CD14-positive monocyte (primary cell): Measurements from ENCODE around the gene ADAMTSL3. TPM values are rescaled to one million over a fixed set of nuclear protein-coding genes. Genes with fewer than 3 reads are reported as not detected.

Experiments used
- DNase-seq, 3 donors: peaks; one replicate each; pipeline ENCODE4 v3.0.0-alpha.2; 2011 to 2022
- H2AFZ ChIP-seq: 2 replicates; pipeline ENCODE4 v1.6.0; 2012; ENCODE audit warnings: mild to moderate bottlenecking, low read depth, low read length, inconsistent platforms; ENCODE audit not compliant: insufficient read depth, poor library complexity, severe bottlenecking
- H3K27ac ChIP-seq, 2 donors: 1 replicate in 1 of 2; 2 replicates in 1 of 2; pipeline ENCODE4 v1.5.1; 2012 to 2013; ENCODE audit warnings: low read length in 2 of 2, control low read depth in 1 of 2, inconsistent platforms in 1 of 2, low read depth in 1 of 2, mild to moderate bottlenecking in 1 of 2
- H3K27me3 ChIP-seq, 2 donors: one replicate each; pipeline versions ENCODE4 v1.6.0 to v1.6.1; 2011 to 2013; ENCODE audit warnings: low read length in 2 of 2; ENCODE audit not compliant: control insufficient read depth in 2 of 2, insufficient read depth in 2 of 2
- H3K36me3 ChIP-seq, 2 donors: replicated peaks in 1 of 2; 1 replicate in 1 of 2; 2 replicates in 1 of 2; pipeline versions ENCODE4 v1.5.1 to v1.6.1; 2012 to 2013; ENCODE audit warnings: low read length in 2 of 2, control low read depth in 1 of 2, inconsistent platforms in 1 of 2, mild to moderate bottlenecking in 1 of 2; ENCODE audit not compliant: insufficient read depth in 2 of 2, control insufficient read depth in 1 of 2
- H3K4me1 ChIP-seq, 2 donors: 1 replicate in 1 of 2; 2 replicates in 1 of 2; pipeline versions ENCODE4 v1.5.1 to v1.6.1; 2012 to 2013; ENCODE audit warnings: low read length in 2 of 2, control low read depth in 1 of 2, inconsistent platforms in 1 of 2, mild to moderate bottlenecking in 1 of 2, moderate library complexity in 1 of 2; ENCODE audit not compliant: insufficient read depth in 2 of 2, control insufficient read depth in 1 of 2
- H3K4me2 ChIP-seq: replicated peaks from 2 replicates; pipeline ENCODE3; 2012; ENCODE audit warnings: low read length, moderate library complexity, mild to moderate bottlenecking; ENCODE audit not compliant: poor library complexity, severe bottlenecking; ENCODE audit errors: extremely low read depth
- H3K4me3 ChIP-seq, 3 experiments: fragments of 200-600 bp in 1 of 3; sonication (generic) in 1 of 3; replicated peaks in 1 of 3; 1 replicate in 2 of 3; 2 replicates in 1 of 3; pipeline ENCODE4 v1.5.1; 2011 to 2013; ENCODE audit warnings: low read length in 3 of 3, mild to moderate bottlenecking in 3 of 3, control low read depth in 2 of 3, low read depth in 2 of 3, inconsistent platforms in 1 of 3, moderate library complexity in 1 of 3
- H3K79me2 ChIP-seq: 2 replicates; pipeline ENCODE4 v1.6.0; 2012; ENCODE audit warnings: mild to moderate bottlenecking, control low read depth, inconsistent platforms, low read length, moderate library complexity; ENCODE audit not compliant: insufficient read depth
- H3K9ac ChIP-seq: 2 replicates; pipeline ENCODE4 v1.6.0; 2017; ENCODE audit warnings: low read length, mild to moderate bottlenecking; ENCODE audit not compliant: insufficient read depth, poor library complexity, severe bottlenecking
- H3K9me3 ChIP-seq, 2 donors: replicated peaks in 1 of 2; 1 replicate in 1 of 2; 2 replicates in 1 of 2; pipeline versions ENCODE4 v1.5.1 to v1.6.1; 2012 to 2013; ENCODE audit warnings: low read length in 2 of 2, control low read depth in 1 of 2; ENCODE audit not compliant: control insufficient read depth in 1 of 2, insufficient read depth in 1 of 2
- H4K20me1 ChIP-seq: 2 replicates; pipeline ENCODE4 v1.6.0; 2012; ENCODE audit warnings: mild to moderate bottlenecking, low read length, control low read depth, moderate library complexity; ENCODE audit not compliant: insufficient read depth
- H3K27ac Mint-ChIP-seq, 7 donors: one replicate each; pipeline ENCODE4 v1.8.0; 2020; ENCODE audit warnings: mild to moderate bottlenecking in 7 of 7, mixed read lengths in 7 of 7, moderate library complexity in 6 of 7, inconsistent platforms in 2 of 7
- H3K27me3 Mint-ChIP-seq, 3 donors: one replicate each; pipeline ENCODE4 v1.8.0; 2021 to 2022; ENCODE audit warnings: low read depth in 3 of 3, mild to moderate bottlenecking in 3 of 3, mixed read lengths in 3 of 3, moderate library complexity in 3 of 3, inconsistent platforms in 1 of 3
- H3K36me3 Mint-ChIP-seq, 2 donors: one replicate each; pipeline ENCODE4 v1.8.0; 2020; ENCODE audit warnings: mixed read lengths in 2 of 2, inconsistent platforms in 1 of 2, mild to moderate bottlenecking in 1 of 2
- H3K4me1 Mint-ChIP-seq: one replicate; pipeline ENCODE4 v1.8.0; 2020; ENCODE audit warnings: mild to moderate bottlenecking, mixed read lengths
- H3K4me3 Mint-ChIP-seq, 2 donors: one replicate each; pipeline ENCODE4 v1.8.0; 2020; ENCODE audit warnings: mild to moderate bottlenecking in 2 of 2, mixed read lengths in 2 of 2, moderate library complexity in 1 of 2
- H3K9me3 Mint-ChIP-seq, 7 donors: one replicate each; pipeline ENCODE4 v1.8.0; 2020 to 2022; ENCODE audit warnings: mixed read lengths in 7 of 7, mild to moderate bottlenecking in 6 of 7, moderate library complexity in 6 of 7, inconsistent platforms in 2 of 7
- WGBS: methylation state at CpG from one replicate; pipeline ENCODE4 v1.1.5; 2013; ENCODE audit warnings: missing lambda C conversion rate; ENCODE audit not compliant: insufficient coverage; 5-methylcytosine and 5-hydroxymethylcytosine counted together
- intact Hi-C, 2 donors: fragments of 100-400 bp; cut with micrococcal nuclease; formaldehyde crosslinking; loops; one replicate each; pipeline versions ENCODE4 v1.15.0 to v1.15.1; 2023
- polyA plus RNA-seq, 3 donors: library from polyadenylated mRNA; depleted of rRNA in 1 of 3; unstranded in 2 of 3; stranded (reverse) in 1 of 3; fragments of 300-500 nt in 2 of 3; fragments of >200 nt in 1 of 3; fragmentation: Illumina TruSeq in 2 of 3; gene quantifications; 1 replicate in 2 of 3; 2 replicates in 1 of 3; pipeline ENCODE4 v1.2.3, GENCODE V29; 2012 to 2021
- TF ChIP-seq, protein P1 (sequence below): fragments of 200-600 bp; IDR thresholded peaks from one replicate; pipeline ENCODE4 v1.8.0; 2022; ENCODE audit warnings: antibody characterized with exemption, mild to moderate bottlenecking

The ADAMTSL3 gene
- polyA plus RNA-seq, 3 donors = not detected

- TF ChIP-seq, protein P1, sequence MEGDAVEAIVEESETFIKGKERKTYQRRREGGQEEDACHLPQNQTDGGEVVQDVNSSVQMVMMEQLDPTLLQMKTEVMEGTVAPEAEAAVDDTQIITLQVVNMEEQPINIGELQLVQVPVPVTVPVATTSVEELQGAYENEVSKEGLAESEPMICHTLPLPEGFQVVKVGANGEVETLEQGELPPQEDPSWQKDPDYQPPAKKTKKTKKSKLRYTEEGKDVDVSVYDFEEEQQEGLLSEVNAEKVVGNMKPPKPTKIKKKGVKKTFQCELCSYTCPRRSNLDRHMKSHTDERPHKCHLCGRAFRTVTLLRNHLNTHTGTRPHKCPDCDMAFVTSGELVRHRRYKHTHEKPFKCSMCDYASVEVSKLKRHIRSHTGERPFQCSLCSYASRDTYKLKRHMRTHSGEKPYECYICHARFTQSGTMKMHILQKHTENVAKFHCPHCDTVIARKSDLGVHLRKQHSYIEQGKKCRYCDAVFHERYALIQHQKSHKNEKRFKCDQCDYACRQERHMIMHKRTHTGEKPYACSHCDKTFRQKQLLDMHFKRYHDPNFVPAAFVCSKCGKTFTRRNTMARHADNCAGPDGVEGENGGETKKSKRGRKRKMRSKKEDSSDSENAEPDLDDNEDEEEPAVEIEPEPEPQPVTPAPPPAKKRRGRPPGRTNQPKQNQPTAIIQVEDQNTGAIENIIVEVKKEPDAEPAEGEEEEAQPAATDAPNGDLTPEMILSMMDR = no peak
- H3K27ac Mint-ChIP-seq = no peak overlapping the region
- intact Hi-C loops = no loop called here
- Histone ChIP-seq H3K79me2 (no peaks in the 10 kb centered on the region), H3K4me2 (no peak overlapping the region), H3K9me3 (peaks cover 0 to 6% of the 10 kb centered on the region in 2 donors), H3K27ac (no peak overlapping the region), H2AFZ (no peak overlapping the region), H3K9ac (no peak overlapping the region), H3K27me3 (peaks cover 9 to 37% of the 10 kb centered on the region in 2 donors), H4K20me1 (no peaks in the 10 kb centered on the region), H3K36me3 (no peaks in the 10 kb centered on the region), H3K4me1 (no peaks in the 10 kb centered on the region), H3K4me3 (no peak overlapping the region)
- WGBS = 29% methylated on average over 13 of the region's 18 CpGs
- peak overlapping the region in 1 of 2 donors; percentile 37 for H3K4me3 Mint-ChIP-seq
- peaks cover 0 to 4% (median 0%) of the 10 kb centered on the region in 7 donors for H3K9me3 Mint-ChIP-seq
- no peaks in the 10 kb centered on the region for H3K36me3 Mint-ChIP-seq
- no peaks in the 10 kb centered on the region for H3K4me1 Mint-ChIP-seq
- H3K27me3 Mint-ChIP-seq = peaks cover 38 to 42% (median 39%) of the 10 kb centered on the region in 3 donors
- DNase-seq = no peak
These were observed 660 bp upstream of the ADAMTSL3 start for GRCh38 chr15:83653288-83653638.

- Histone ChIP-seq H3K4me1 (no peaks in the 10 kb centered on the region), H3K79me2 (no peaks in the 10 kb centered on the region), H3K36me3 (no peaks in the 10 kb centered on the region), H3K9me3 (peaks cover 0 to 6% of the 10 kb centered on the region in 2 donors), H2AFZ (no peak overlapping the region), H3K27ac (no peak overlapping the region), H4K20me1 (no peaks in the 10 kb centered on the region), H3K4me3 (no peak overlapping the region), H3K9ac (no peak overlapping the region), H3K27me3 (peaks cover 9 to 37% of the 10 kb centered on the region in 2 donors), H3K4me2 (no peak overlapping the region)
- H3K36me3 Mint-ChIP-seq = no peaks in the 10 kb centered on the region
- no peak for DNase-seq
- WGBS = 9% methylated on average over 59 of the region's 67 CpGs
- H3K27ac Mint-ChIP-seq = no peak overlapping the region
- no peaks in the 10 kb centered on the region for H3K4me1 Mint-ChIP-seq
- H3K27me3 Mint-ChIP-seq = peaks cover 38 to 41% (median 39%) of the 10 kb centered on the region in 3 donors
- H3K4me3 Mint-ChIP-seq = peak overlapping the region in 1 of 2 donors; percentile 72
- TF ChIP-seq, protein P1 = no peak
- intact Hi-C loops = no loop called here
- peaks cover 0 to 4% (median 0%) of the 10 kb centered on the region in 7 donors for H3K9me3 Mint-ChIP-seq
These were observed 685 bp downstream of the ADAMTSL3 start for GRCh38 chr15:83654379-83655236.
